SK-N-MC (cell line): ENCODE measurements around the gene CEP83.
"Not testable (repeated sequence)": the region's sequence is repeated elsewhere in the genome, so short reads cannot be mapped to it uniquely, and the experiment has no call there.

Experiments used
- DNase-seq: peaks from one replicate; pipeline ENCODE4 v3.0.0-alpha.2; 2011; ENCODE audit warnings: low read depth, low spot score
- H3K27ac ChIP-seq: fragments of 200-600 bp; sonication (generic); 2 replicates; pipeline ENCODE4 v1.5.1; 2016; ENCODE audit warnings: mixed run types
- H3K36me3 ChIP-seq: fragments of 200-600 bp; sonication (generic); 2 replicates; pipeline ENCODE4 v1.6.1; 2017; ENCODE audit warnings: antibody characterized with exemption, low read length, mixed read lengths; ENCODE audit not compliant: insufficient read depth
- H3K4me3 ChIP-seq: fragments of 200-600 bp; sonication (generic); 2 replicates; pipeline ENCODE4 v1.5.1; 2016
- H3K9ac ChIP-seq: fragments of 200-600 bp; sonication (generic); 2 replicates; pipeline ENCODE4 v1.8.0; 2017; ENCODE audit warnings: mixed run types, mixed read lengths; ENCODE audit not compliant: insufficient read length
- H3K9me3 ChIP-seq: fragments of 200-600 bp; sonication (generic); 2 replicates; pipeline ENCODE4 v1.6.1; 2017; ENCODE audit warnings: low read depth, mild to moderate bottlenecking, antibody characterized with exemption, low read length, moderate library complexity, mixed read lengths
- EZH2 ChIP-seq: fragments of 200-600 bp; sonication (generic); IDR thresholded peaks from one replicate; pipeline ENCODE4 v1.6.1; 2017; ENCODE audit warnings: antibody characterized with exemption
- FOXP2 ChIP-seq: optimal IDR thresholded peaks from 2 replicates; pipeline ENCODE3; 2011; ENCODE audit warnings: mild to moderate bottlenecking, moderate library complexity; ENCODE audit not compliant: insufficient read depth; ENCODE audit errors: extremely low read length, control extremely low read depth
- POLR2AphosphoS5 ChIP-seq: IDR thresholded peaks from 2 replicates; pipeline ENCODE4 v1.6.1; 2012; ENCODE audit warnings: mild to moderate bottlenecking, low read depth, low read length, borderline replicate concordance

The CEP83 gene

DNA sequence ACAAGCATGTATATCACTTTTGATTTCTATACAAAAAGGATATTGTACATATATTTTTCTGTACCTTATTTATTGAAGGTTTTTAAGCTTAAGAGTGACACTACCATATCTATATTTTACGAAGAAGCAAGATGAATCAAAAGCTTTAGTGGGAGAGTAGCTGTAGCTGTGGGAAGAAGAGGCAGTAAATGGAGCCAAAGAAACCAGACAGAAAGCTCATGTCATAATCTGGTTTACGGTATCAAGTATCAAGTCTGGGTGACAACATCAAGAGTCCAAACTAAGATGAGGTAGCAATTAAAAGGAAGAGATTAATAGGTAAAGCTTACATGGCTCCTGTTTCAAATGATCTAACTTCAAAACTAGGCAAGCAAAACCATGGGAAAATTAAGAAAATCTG is 54.8 kb downstream of the CEP83 start:
- no peak overlapping the region for H3K4me3 ChIP-seq
- H3K9me3 ChIP-seq: no peaks in the 10 kb centered on the region
- no peak overlapping the region for H3K9ac ChIP-seq
- TF ChIP-seq FOXP2: no peak
- TF ChIP-seq EZH2: no peak
- no peak for TF ChIP-seq POLR2AphosphoS5
- no peak for DNase-seq
- H3K36me3 ChIP-seq: peaks cover 12% of the 10 kb centered on the region
- H3K27ac ChIP-seq: no peak overlapping the region

DNA sequence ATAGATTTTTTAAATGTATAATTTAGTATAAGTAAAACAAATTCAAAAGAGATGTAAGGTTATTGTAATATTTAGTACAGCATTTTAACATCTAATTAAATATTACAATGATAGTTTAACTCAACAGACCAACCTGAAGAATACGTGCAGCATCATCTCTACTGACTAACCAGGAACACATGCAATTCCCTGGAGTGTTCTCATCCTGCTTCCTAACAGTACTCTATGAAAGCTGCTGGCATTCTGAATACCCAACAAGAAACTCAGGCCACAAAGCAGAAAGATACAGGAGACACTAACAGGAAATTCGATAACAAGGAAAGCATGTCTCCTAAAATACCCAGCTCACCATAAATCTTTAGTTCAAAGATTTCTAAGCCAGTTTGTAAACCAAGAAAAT is 58.3 kb downstream of the CEP83 start:
- Histone ChIP-seq H3K4me3 (no peak overlapping the region), H3K9ac (no peak overlapping the region), H3K27ac (no peak overlapping the region), H3K36me3 (peaks cover 13% of the 10 kb centered on the region), H3K9me3 (no peaks in the 10 kb centered on the region)
- TF ChIP-seq EZH2 (no peak), FOXP2 (no peak), POLR2AphosphoS5 (no peak)
- no peak for DNase-seq

DNA sequence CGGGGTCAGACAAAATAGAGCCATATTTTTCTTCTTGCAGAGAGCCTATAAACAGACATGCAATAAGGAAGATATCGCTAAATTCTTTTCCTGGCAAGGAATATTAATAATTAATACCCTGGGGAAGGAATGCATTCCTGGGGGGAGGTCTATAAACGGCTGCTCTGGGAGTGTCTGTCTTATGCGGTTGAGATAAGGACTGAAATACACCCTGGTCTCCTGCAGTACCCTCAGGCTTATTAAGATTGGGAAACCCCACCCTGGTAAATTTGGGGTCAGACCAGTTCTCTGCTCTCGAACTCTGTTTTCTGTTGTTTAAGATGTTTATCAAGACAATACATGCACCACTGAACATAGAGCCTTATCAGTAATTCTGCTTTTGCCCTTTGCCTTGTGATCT is 61.0 kb downstream of the CEP83 start:
- H3K36me3 ChIP-seq: peaks cover 13% of the 10 kb centered on the region
- H3K9ac ChIP-seq, H3K27ac ChIP-seq, H3K9me3 ChIP-seq, H3K4me3 ChIP-seq, DNase-seq: not testable (repeated sequence)

DNA sequence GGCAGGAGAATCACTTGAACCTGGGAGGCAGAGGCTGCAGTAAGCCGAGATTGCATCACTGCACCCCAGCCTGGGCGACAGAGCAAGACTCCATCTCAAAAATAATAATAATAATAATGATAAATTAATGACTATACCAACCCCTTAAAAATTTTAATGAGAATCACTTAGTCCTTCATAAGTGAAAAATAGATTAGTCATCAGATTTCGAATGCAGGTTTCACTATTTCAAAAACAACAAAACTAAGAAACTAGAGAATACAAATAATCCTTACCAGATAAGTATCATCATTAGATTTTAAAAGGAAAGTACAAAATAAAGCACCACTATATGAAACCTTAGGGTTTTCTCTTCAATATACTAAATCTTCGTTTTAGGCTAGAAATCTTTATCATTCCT is 62.3 kb downstream of the CEP83 start:
- Histone ChIP-seq H3K4me3 (no peak overlapping the region), H3K9ac (no peak overlapping the region), H3K9me3 (no peaks in the 10 kb centered on the region)

DNA sequence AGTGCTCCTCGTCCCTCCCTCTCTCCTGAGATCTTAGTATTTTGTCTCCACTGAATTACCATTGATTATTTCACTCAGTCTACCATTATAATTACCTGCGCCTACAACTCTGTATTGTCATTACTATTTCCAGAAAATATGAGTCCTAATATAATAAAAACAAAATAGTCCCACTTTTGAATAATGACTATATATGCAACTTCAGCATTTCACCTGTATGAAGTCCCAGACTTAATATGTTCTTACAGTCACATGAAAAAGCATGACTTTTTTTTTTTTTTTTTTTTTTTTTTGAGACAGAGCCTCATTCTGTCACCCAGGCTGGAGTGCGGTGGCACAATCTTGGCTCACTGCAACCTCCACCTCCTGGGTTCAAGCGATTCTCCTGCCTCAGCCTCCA is 63.7 kb downstream of the CEP83 start:
- H3K9ac ChIP-seq, DNase-seq, H3K27ac ChIP-seq, H3K4me3 ChIP-seq, H3K9me3 ChIP-seq, H3K36me3 ChIP-seq: not testable (repeated sequence)

More for the DNA sequence above, 62.3 kb downstream of the CEP83 start:
- TF ChIP-seq FOXP2: no peak
- TF ChIP-seq POLR2AphosphoS5: no peak
- no peak for TF ChIP-seq EZH2
- peaks cover 13% of the 10 kb centered on the region for H3K36me3 ChIP-seq
- no peak overlapping the region for H3K27ac ChIP-seq
- no peak for DNase-seq

DNA sequence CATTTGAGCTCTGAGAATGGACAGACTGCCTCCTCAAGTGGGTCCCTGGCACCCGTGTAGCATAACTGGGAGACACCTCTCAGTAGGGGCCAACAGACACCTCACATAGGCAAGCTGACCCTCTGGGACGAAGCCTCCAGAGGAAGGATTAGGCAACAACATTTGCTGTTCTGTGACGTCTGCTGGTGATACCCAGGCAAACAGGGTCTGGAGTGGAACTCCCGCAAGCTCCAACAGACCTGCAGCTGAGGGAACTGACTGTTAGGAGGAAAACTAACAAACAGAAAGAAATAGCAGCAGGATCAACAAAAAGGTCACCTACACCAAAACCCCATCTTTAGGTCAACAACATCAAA is 69.6 kb downstream of the CEP83 start:
- Histone ChIP-seq H3K9ac (no peak overlapping the region), H3K4me3 (no peak overlapping the region), H3K9me3 (no peaks in the 10 kb centered on the region), H3K36me3 (peaks cover 9% of the 10 kb centered on the region; the same call in 1 of the 2 replicates), H3K27ac (no peak overlapping the region)
- no peak for DNase-seq
- TF ChIP-seq FOXP2 (no peak), EZH2 (no peak), POLR2AphosphoS5 (no peak)

DNA sequence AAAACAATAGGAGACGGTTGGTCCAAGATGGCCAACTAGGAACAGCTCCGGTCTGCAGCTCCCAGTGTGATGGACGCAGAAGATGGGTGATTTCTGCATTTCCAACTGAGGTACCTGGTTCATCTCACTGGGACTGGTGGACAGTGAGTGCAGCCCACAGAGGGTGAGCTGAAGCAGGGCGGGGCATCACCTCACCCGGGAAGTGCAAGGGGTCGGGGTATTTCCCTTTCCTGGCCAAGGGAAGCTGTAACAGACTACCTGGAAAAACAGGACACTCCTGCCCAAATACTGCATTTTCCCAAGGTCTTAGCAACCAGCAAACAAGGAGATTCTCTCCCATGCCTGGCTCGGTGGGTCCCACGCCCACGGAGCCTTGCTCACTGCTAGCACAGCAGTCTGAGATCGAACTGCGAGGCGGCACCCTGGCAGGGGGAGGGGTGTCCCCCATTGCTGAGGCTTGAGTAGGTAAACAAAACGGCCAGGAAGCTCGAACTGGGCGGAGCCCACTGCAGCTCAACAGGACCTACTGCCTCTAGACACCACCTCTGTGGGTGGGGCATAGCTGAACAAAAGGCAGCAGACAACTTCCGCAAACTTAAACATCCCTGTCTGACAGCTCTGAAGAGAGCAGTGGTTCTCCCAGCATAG is 70.1 kb downstream of the CEP83 start:
- H3K36me3 ChIP-seq: peaks cover 14% of the 10 kb centered on the region; the same call in 1 of the 2 replicates
- not testable (repeated sequence) for DNase-seq, H3K9ac ChIP-seq, H3K27ac ChIP-seq, H3K9me3 ChIP-seq, H3K4me3 ChIP-seq

DNA sequence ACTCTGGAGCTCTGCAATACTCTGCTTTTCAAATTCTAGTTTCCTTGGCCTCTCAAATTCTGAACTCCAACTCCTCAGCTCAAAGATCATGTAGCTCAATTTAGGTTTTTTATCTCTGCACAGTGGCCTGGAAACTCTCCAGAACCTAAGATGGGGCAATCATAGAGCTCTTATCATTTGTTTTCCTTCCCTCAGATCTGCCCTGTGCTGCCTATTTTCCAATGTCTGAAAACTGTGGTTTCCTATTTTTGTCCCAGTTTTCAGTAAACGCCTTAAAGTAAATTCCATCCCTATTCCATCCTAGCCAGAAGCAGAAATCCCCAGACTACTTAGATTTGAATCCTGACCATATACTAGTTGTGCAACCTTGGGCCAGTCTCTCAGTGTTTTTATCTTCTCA is 73.2 kb downstream of the CEP83 start:
- Histone ChIP-seq H3K4me3 (no peak overlapping the region), H3K27ac (no peak overlapping the region), H3K9ac (no peak overlapping the region), H3K36me3 (peaks cover 19% of the 10 kb centered on the region; the same call in 1 of the 2 replicates), H3K9me3 (no peaks in the 10 kb centered on the region)
- TF ChIP-seq FOXP2: no peak
- no peak for TF ChIP-seq EZH2
- no peak for TF ChIP-seq POLR2AphosphoS5
- DNase-seq: no peak

DNA sequence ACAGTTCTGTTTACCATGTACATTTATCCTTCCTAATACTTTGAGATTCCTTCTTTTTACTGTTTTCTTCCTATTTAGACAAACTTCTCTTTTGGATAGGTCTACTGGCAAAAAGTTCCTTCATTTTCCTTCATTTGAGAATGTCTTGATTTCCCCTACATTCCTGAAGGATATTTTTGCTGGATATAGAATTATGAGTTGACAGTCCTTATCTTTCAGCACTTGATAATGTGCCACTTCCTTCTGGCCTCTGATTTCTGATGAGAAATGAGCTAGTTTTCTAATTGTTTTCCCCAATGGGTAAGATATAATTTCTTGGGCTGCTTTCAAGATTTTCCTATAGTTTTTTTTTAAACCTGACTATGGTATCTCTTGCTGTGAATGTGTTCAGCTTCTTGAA is 75.6 kb downstream of the CEP83 start:
- H3K9me3 ChIP-seq: no peaks in the 10 kb centered on the region
- no peak for DNase-seq
- no peak overlapping the region for H3K4me3 ChIP-seq
- no peak for TF ChIP-seq FOXP2
- TF ChIP-seq EZH2: no peak
- no peak for TF ChIP-seq POLR2AphosphoS5
- peaks cover 19% of the 10 kb centered on the region; the same call in 1 of the 2 replicates for H3K36me3 ChIP-seq
- no peak overlapping the region for H3K9ac ChIP-seq
- no peak overlapping the region for H3K27ac ChIP-seq
